Retinal pigment epithelial cell (primary cell): ENCODE results near the gene CAT.

Experiments used
- DNase-seq: peaks from one replicate; pipeline ENCODE4 v3.0.0-alpha.2; 2010; ENCODE audit warnings: low read depth
- H3K4me3 ChIP-seq: 2 replicates; pipeline ENCODE4 v1.5.1; 2011; ENCODE audit warnings: mild to moderate bottlenecking, low read length, control low read depth, moderate library complexity
- CTCF ChIP-seq: conservative IDR thresholded peaks from 2 replicates; pipeline ENCODE4 v1.5.1; 2011; ENCODE audit warnings: low read depth, low read length, control low read depth, inconsistent platforms

CAT gene

GRCh38 chr11:34507156-34507555 is 68.4 kb downstream of the CAT start:
- no peak for TF ChIP-seq CTCF
- no peak overlapping the region for H3K4me3 ChIP-seq
- DNase-seq, result no peak

- H3K4me3 ChIP-seq, result no peak overlapping the region
- no peak for DNase-seq
- TF ChIP-seq CTCF, result no peak
Measured at GRCh38 chr11:34507610-34508009, 68.9 kb downstream of the CAT start.

- no peak overlapping the region for H3K4me3 ChIP-seq
- no peak for TF ChIP-seq CTCF
- no peak for DNase-seq
Measured at GRCh38 chr11:34508524-34508923, 69.8 kb downstream of the CAT start.

GRCh38 chr11:34509336-34509876 is 70.7 kb downstream of the CAT start:
- TF ChIP-seq CTCF, result no peak
- H3K4me3 ChIP-seq, result no peak overlapping the region
- DNase-seq, result no peak

GRCh38 chr11:34510218-34510617 is 71.5 kb downstream of the CAT start:
- no peak for TF ChIP-seq CTCF
- no peak overlapping the region for H3K4me3 ChIP-seq

GRCh38 chr11:34510673-34511072 is 71.9 kb downstream of the CAT start:
- no peak for TF ChIP-seq CTCF
- no peak for DNase-seq
- no peak overlapping the region for H3K4me3 ChIP-seq

More at GRCh38 chr11:34510218-34510617, 71.5 kb downstream of the CAT start:
- DNase-seq, result no peak

GRCh38 chr11:34512840-34513681 is 74.3 kb downstream of the CAT start:
- peak; percentile 93 for TF ChIP-seq CTCF
- DNase-seq, result no peak
- H3K4me3 ChIP-seq, result no peak overlapping the region
